HTR-8/SVneo (cell line): ENCODE results near the gene MSI2.

Experiments used
- DNase-seq: peaks from one replicate; pipeline ENCODE4 v3.0.0; 2011; ENCODE audit warnings: low spot score, mixed read lengths; ENCODE audit not compliant: insufficient read length
- FAIRE-seq: peaks from 2 replicates; lab custom pipeline; 2011; peaks lifted over from hg19 to GRCh38; lab: Jason Lieb, UNC

MSI2 gene

DNA sequence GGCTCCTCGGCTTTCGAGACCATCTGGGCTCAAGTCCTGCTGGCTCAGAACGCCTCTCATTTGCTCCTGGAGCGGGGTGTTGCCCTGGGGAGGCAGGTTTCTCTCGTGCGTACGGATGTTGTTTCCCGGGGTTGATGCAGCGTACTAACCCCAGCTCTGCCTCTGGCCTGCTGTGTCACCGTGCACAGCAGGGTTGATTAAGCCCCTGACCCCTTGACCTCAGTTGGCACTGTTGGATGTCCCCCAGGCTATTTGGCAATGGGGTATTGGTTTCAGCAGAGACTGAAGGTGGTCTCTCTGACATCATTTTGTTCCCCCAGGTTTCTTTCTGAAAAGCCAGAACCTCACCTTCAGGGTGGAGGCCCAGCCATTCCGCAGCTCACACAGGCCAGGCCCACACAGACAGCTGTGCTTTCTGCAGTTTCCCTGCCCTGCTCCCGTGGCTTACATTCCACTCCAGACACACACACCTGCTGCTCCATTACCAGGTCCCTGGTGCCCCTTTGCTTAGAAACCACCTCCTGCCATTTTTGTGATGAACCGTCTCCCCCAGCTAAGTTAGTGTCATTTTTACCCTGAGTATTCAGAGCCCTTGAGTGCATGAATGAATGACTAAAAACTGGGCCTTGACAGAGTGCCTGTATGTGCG, 255.3 kb downstream of the MSI2 start:
- no peak for DNase-seq

DNA sequence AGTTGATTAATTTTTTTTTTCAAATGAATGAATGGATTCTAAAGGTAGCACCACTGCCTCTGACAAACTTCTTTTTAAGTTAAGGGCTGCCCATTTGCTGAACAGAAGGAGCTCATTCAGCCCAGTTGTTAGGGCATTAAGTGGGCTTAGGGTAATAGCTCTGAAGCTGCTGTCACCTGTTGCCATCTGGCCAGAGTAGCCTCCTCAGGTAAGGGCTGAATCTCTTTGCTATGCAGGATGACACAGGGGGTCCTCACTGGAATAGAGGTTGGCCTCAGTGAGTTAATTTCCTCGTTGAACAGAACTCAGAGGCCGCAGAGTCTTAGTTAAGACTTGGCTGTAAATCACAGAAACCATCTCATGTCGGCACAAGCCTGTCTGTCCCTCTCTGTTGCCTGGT, 255.9 kb downstream of the MSI2 start:
- FAIRE-seq (no peak), DNase-seq (no peak)

More for the DNA sequence above, 255.3 kb downstream of the MSI2 start:
- FAIRE-seq = no peak

DNA sequence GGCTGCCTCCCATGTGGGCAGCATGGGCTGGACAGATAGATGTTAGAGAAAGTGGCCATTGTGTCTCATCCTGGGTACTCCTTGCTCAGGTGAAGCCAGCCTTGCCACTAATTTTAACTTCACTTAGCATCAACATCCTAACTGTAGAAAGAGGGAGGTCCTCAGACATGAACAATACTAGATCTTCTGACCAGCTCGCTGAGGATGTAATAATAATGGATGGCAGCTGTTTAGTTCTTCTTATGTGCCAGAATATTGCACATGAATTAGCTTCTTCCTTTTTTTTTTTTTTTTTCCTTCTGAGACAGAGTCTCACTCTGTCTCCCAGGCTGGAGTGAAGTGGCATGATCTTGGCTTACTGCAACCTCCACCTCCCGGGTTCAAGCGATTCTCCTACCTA, 256.4 kb downstream of the MSI2 start:
- no peak for DNase-seq
- FAIRE-seq = peak; percentile 26

- FAIRE-seq = no peak
- DNase-seq = no peak
These were observed 257.2 kb downstream of the MSI2 start for GRCh38 chr17:57513569-57513968.

DNA sequence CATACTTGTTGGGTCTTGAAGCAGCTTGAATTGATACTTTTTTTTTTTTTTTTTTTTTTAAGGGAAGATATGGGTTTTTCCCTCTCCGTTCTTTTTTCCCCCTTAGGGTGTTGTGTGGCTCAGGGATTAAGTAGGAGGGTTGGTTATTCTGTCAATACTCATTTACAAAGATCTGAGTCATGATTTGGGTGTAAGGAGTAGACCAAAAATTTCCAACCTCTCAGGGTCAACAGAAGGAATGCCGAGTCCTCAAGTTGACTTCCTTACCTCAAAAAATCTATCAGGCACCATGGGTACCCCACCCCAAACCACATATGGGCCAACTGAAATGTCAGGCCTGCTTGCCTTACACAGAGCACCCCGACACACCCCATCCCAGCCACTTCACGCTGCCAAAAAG, 258.3 kb downstream of the MSI2 start:
- DNase-seq (no peak), FAIRE-seq (peak; percentile 73)

GRCh38 chr17:57515662-57516211, 259.4 kb downstream of the MSI2 start:
- FAIRE-seq = no peak
- DNase-seq = no peak

DNA sequence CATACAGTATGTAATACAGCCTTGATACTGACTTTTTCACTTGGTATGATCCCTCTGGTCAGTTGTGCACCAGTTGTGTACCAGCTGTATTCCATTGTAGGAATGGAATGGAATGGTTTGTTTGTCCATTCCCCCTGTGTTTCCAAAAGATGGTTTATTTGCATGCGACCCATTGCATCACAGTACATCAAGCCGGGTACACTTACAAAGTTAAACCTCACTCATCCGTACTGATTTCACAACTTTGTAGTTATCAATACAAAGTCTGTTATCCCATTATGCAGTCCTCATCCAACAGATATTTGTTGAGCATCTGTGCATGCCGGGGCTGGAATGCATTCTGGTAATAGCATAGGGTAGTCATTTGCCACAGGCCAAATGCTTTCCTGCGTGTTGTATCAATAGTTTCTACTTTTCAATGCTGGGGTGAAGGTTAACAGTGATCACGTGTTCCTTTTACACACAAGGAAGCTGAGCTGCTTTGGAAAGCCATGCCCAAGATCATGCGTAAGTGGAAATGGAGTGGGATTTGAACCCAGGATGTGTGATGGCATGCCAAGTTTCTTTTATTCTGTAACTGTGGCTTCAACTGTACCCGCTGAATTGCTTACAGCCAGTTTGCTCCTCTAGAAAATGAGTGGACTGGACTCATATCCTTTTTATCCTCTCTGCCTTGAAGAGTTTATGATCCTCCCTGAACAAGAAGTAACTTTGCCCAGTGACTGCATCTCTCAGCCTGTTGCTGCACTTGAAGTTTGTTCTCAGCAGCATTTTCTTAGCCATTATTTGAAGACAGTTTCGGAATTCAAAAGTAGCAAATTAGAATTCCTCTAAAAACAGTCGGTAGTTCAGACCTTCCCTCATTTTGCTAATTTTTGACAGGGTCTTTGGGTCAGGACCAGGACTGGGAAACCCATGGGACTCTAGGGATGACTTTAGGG, 260.2 kb downstream of the MSI2 start:
- FAIRE-seq = peak; percentile 87
- DNase-seq = no peak

DNA sequence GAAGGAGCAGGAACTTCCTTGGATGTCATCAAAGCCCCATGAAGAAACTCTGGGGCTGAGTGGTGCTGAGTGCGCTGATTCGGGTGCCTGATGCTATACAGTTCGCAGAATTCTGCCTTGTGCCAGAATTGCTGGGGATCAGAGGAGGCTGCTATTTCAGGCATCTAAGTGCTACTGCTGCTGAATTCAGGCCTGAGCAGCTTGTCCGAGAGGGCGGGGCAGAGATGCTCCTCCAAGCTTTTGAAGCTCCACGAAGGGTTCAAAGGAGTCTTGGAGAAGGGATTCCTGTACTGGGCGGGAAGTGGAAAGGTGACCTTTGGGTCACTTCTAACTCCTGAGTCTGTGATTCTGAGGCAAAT, 260.9 kb downstream of the MSI2 start:
- DNase-seq (no peak), FAIRE-seq (no peak)

- peak; percentile 26 for FAIRE-seq
- no peak for DNase-seq
These were observed 261.5 kb downstream of the MSI2 start for GRCh38 chr17:57517632-57518456.

DNA sequence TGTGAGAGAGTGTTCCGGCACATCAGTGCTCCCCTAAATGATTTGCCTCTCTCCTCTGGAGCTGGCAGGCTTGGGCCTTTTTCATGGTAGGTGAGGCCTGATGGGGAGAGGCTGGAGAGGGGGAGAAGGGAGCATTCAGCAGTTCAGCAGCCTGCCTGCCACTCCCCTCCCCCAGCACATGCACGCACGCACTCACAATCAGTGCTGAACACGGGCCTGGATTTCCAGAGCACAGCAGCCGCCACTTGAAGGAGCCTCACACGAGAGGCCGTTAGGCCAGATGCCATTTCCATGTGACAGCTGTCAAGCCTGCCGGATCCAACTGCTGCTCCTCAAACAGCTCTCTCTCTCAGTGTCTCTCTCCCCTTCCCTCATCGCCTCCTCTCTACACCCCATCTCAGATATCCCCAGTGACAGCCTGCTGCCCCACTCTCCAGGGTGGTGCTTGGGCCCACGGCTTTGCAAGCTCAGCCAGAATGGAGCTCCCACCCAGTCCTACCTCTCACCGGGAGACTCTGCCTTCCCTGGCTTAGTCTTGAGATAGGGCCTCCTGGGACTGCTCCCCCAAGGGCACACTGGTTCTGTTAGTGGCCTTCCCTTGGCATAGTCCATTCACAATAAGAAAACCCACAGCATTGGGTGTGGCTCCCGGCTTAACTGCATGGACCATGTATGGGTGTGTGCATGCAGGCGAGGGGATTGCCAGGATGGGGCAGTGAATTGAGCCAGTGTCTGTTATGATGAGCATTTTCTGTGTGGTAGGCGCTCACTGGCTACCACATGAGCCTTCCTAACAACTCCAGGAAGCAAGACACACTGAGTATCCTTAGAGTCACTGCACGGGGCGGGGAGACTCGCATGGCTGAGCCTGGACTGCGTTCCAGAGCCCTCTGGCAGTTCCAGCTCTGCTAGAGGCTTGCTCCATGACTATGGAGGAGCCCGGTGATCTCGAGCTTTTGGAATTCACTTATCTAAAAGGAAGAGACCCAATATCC, 262.6 kb downstream of the MSI2 start:
- DNase-seq = peak; percentile 64

GRCh38 chr17:57519800-57520199, 263.5 kb downstream of the MSI2 start:
- DNase-seq = no peak
- FAIRE-seq = peak; percentile 55

More for the DNA sequence above, 262.6 kb downstream of the MSI2 start:
- FAIRE-seq = peak; percentile 74

DNA sequence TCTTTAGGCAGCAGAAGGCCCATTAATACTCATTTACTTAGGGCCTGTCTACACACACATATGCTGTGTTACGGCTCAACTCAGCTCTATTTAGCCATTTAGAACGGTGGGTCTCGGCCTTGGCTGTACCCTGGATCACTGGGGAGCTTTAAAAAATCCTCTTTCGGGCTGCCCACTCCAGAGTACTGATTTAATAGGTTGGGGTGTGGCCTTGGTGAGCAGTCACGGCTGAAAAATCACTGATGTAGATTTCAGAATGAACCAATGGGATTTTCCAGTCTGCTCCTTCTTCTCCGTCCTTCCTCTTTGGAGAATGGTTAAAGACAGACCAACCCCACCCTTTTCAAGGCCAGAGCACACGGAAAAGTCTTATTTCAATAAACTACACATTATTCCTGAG, 265.3 kb downstream of the MSI2 start:
- FAIRE-seq (no peak), DNase-seq (no peak)

DNA sequence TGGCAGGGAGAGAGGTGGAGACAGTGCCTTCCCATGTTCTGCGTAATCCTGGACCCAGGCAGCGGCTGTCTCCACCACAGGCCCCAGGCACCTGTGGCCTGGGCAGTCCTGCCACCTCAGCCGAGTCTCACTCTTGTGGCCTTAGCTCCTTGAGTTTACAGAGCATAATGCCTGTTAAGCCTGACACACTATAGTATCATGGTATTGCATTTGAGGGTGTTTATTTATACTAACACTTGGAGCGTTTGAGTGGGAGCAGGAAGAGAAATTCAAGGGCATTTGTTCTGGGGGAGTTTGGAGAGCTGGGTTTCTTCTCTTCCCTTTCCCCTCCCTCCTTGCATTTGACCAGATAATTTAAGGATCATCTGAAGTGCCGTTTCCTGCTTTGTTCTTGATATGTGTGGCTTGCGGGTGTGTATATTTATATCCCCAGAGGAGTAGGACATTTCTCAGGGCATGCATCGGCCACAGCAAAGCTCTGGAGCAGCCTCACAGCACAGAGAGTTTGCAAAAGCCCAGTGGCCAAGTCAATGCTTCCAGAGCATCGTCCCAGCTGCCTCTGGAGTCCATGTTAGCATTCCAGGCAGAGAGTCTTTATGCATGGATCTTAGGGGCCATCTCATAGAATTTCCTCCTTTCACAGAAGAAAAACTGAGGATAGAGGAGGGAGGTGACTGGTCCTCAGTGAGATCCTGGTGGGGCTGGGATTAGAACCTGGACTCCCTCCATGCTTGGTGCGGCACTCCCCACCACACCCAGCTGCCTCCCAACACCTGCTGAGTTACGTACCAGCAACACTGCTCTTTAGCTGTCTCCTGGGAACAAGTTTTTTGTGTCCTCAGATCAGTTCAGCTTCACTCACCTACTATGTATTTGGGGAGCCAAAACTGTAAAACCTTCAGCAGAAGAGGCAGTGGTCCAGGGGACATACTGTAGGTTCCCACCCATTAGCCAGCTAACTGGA, 266.0 kb downstream of the MSI2 start:
- peak; percentile 62 for FAIRE-seq
- DNase-seq = no peak

GRCh38 chr17:57523926-57524632, 267.8 kb downstream of the MSI2 start:
- peak; percentile 90 for DNase-seq
- peak; percentile 99 for FAIRE-seq

- FAIRE-seq = peak; percentile 72
- no peak for DNase-seq
These were observed 268.7 kb downstream of the MSI2 start for GRCh38 chr17:57524839-57525568.

DNA sequence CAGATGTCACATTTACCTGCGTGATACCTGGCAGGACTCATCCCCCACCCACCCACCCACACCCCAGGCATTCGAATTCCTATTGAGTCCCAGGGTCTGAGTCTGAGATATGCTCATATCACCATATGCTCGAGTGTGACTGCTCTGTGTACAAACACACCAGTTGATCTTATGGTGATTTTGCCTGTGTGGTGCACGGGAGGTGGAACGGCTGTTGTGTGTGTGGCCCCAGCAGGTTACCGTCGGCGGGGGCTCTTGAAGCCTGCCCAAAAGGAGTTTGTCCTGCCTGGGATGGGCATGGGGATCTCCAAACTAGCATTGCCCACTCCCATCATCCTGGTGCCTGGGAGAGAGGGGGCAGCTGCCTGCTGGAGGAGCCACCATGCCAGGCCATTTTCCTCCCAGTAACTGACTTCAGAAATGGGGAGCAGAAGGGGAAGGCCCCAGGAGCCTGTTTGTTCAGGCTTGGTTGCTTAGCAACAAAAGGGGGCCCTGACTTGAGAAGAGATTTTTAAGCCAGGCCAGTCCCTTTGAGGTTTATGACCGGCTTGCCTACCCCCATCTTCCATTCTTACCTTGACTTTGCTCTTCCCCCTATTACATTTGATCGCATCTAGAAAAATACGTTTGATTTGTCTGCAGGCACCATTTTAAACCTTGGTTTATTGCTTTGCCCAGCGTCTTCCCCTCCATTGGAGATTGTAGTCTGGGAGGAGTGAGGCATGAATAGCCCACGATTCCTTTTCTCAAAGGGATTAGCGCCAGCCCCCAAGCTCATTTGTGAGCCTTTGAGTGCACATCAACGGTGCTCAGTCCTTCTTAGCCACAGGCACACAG, 271.1 kb downstream of the MSI2 start:
- DNase-seq = no peak
- peak; percentile 57 for FAIRE-seq
